T-helper 1 cell treated with Interleukin-12 subunit alpha and Interleukin-12 subunit beta and Interleukin-4 antibody, amounts not matched to agents 30 μg/mL and 1 μg/mL, for 36 hours (primary cell): ENCODE data around the gene TCTN1.
"Not testable (repeated sequence)": the region's sequence is repeated elsewhere in the genome, so short reads cannot be mapped to it uniquely, and the experiment has no call there.

Experiments used
- H3K27ac Mint-ChIP-seq: one replicate; pipeline ENCODE4 v1.8.0; 2021; ENCODE audit warnings: mild to moderate bottlenecking, mixed read lengths
- H3K27me3 Mint-ChIP-seq: one replicate; pipeline ENCODE4 v1.8.0; 2021; ENCODE audit warnings: low read depth, mixed read lengths
- H3K36me3 Mint-ChIP-seq: one replicate; pipeline ENCODE4 v1.8.0; 2021; ENCODE audit warnings: low read depth, mixed read lengths
- H3K4me1 Mint-ChIP-seq: one replicate; pipeline ENCODE4 v1.8.0; 2021; ENCODE audit warnings: low read depth, mixed read lengths
- H3K4me3 Mint-ChIP-seq: one replicate; pipeline ENCODE4 v1.8.0; 2021; ENCODE audit warnings: mild to moderate bottlenecking, moderate library complexity, mixed read lengths
- H3K9me3 Mint-ChIP-seq: one replicate; pipeline ENCODE4 v1.8.0; 2021; ENCODE audit warnings: mixed read lengths

TCTN1 gene

DNA sequence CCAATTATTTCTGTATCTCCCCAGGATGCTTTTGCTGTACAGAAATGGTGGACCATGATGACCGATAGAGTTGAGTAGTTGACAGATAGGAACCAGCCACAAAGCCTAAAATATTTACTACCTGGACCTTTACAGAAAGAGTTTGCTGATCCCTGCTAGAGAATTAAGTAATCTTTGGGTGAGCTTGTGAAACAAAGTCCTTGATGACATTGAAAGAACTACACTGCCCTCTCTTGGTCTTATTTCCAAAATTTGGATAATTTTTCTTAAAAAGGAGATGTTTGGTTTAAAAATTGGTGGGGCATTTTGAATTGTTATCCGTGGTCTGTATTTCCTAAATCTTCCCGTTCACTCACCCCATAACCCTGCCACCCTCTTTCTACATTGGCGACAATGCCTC lies 13.7 kb upstream of the TCTN1 start:
- no peaks in the 10 kb centered on the region for H3K27me3 Mint-ChIP-seq
- H3K9me3 Mint-ChIP-seq = no peaks in the 10 kb centered on the region
- H3K4me1 Mint-ChIP-seq = peaks cover 10% of the 10 kb centered on the region
- no peak overlapping the region for H3K27ac Mint-ChIP-seq
- no peaks in the 10 kb centered on the region for H3K36me3 Mint-ChIP-seq
- H3K4me3 Mint-ChIP-seq = no peak overlapping the region

DNA sequence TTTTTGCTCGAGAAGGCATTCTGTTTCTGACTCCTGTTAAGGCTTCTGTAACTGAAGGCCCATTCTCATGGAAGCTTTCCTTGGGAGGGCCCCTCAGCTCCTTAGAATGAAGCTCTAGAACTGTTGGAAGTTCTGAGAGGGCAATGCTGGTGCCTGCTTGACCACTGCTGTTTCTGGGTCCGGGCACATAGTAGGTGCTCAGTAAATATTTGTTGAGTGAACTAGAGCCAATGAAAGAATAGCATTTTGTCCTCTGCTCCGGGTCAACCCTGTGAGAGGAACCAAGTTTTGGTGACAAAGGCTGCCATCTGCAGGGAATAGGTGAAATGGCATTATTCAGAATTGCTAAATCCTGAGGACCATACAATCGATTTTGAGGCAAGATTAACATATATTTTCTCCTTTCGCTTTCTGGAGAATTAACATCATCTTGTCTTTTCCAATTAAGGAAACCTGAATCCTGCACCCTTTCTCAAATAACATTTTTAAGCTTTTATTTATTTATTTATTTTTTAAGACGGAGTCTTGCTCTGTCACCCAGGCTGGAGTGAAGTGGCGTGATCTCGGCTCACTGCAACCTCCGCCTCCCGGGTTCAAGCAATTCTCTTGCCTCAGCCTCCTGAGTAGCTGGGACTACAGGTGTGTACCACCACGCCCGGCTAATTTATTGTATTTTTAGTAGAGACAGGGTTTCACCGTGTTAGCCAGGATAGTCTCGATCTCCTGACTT lies 11.7 kb upstream of the TCTN1 start:
- H3K4me1 Mint-ChIP-seq = peaks cover 14% of the 10 kb centered on the region
- H3K27ac Mint-ChIP-seq = peak overlapping the region; percentile 45
- H3K9me3 Mint-ChIP-seq, H3K4me3 Mint-ChIP-seq, H3K27me3 Mint-ChIP-seq, H3K36me3 Mint-ChIP-seq: not testable (repeated sequence)

DNA sequence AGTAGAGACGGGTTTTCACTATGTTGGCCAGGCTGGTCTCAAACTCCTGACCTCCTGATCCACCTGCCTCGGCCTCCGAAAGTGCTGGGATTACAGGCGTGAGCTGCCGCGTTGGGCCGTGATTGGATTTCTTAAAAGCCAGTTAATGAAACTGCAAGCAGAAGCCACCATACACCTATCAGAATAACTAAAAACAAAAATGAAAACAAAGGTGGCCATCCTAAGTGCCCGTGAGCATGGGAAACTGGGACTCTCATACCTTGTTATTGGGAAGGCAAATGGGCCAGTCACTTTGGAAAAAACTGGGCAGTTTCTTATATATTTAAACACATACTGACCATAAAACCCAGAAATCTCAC lies 7.7 kb upstream of the TCTN1 start:
- Mint-ChIP-seq H3K4me3 (peak overlapping the region; percentile 82), H3K4me1 (peaks cover 10% of the 10 kb centered on the region), H3K9me3 (no peaks in the 10 kb centered on the region), H3K27me3 (no peaks in the 10 kb centered on the region), H3K36me3 (no peaks in the 10 kb centered on the region), H3K27ac (peak overlapping the region; percentile 73)

DNA sequence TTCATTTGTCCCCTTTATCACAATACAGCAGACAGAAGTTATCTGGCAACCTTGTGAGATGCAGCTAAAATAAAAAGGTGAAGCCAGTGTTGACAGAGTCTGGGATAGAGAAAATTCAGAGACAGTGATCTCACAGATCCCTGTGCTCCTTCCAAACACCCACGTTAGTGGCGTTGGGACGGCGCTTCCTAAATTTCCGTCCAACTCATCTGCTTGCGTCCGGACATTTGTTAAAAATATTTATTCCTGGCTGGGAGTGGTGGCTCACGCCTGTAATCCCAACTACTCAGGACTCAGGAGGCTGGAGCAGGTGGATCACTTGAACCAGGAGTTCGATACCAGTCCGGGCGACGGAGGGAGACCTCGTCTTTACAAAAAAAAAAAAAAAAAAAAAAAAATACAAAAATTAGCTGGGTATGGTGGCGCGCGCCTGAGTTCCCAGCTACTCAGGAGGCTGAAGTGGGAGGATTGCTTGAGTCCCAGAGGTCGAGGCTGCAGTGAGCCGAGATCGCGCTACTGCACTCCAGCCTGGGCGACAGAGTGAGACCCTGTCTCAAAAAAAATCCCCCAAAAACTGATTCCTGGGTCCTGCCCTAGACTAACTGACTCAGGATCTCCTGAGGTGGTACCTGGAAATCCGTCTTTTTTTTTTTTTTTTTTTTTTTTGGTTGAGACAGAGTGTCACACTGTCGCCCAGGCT lies 708 bp upstream of the TCTN1 start:
- H3K4me3 Mint-ChIP-seq = peak overlapping the region; percentile 81
- no peaks in the 10 kb centered on the region for H3K36me3 Mint-ChIP-seq
- H3K27ac Mint-ChIP-seq = peak overlapping the region; percentile 81
- no peaks in the 10 kb centered on the region for H3K9me3 Mint-ChIP-seq
- H3K27me3 Mint-ChIP-seq = no peaks in the 10 kb centered on the region
- H3K4me1 Mint-ChIP-seq = peaks cover 4% of the 10 kb centered on the region

DNA sequence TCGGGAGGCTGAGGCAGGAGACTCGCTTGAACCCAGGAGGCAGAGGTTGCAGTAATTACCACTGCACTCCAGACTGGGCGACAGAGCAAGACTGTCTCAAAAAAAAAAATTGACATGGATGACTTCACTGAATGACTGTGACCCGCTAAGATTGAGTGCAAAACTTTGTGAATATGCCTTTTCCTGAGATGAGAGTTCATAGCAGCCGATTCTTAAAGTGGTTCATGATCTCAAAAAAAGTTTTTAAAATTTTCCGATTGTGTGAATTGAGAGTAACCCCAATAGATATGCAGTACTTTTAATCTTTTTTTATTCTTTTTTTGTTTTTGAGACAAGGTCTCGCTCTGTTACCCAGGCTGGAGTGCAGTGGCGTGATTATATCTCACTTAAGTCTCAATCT lies 1.2 kb downstream of the TCTN1 start:
- Mint-ChIP-seq H3K4me3 (no peak overlapping the region), H3K4me1 (peaks cover 8% of the 10 kb centered on the region), H3K36me3 (no peaks in the 10 kb centered on the region), H3K27me3 (no peaks in the 10 kb centered on the region), H3K9me3 (no peaks in the 10 kb centered on the region), H3K27ac (no peak overlapping the region)

DNA sequence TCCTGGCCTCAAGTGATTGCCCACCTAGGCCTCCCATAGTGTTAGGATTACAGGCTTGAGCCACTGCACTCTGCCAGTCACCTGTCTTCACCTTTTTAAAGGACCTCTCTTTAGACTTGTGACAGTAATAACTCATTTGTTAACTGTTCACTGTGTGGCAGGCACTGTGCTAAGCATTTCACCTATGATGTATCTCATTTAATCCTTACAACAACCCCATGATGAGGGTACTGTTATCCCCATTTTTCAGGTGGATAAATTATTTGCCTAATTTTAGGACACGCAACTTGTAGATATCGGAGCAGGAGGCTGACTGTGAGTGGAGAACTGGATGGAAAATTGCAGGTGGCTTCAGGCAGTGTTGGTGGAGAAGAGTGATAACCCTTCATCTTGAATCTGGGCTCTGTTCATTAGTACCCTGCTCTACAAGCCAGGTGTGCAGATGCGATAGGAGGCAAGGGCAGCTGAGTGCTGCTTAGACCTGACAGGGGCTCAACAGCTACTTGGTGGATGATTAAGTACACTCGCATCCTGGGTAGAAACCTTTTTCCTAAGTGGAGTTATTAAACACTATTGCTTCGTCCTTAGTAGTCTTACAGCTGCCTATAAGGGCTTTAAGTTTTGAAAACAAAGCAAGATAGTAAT lies 2.7 kb downstream of the TCTN1 start:
- Mint-ChIP-seq H3K4me3 (no peak overlapping the region), H3K4me1 (peaks cover 8% of the 10 kb centered on the region), H3K27me3 (no peaks in the 10 kb centered on the region), H3K36me3 (no peaks in the 10 kb centered on the region), H3K27ac (no peak overlapping the region), H3K9me3 (no peaks in the 10 kb centered on the region)

DNA sequence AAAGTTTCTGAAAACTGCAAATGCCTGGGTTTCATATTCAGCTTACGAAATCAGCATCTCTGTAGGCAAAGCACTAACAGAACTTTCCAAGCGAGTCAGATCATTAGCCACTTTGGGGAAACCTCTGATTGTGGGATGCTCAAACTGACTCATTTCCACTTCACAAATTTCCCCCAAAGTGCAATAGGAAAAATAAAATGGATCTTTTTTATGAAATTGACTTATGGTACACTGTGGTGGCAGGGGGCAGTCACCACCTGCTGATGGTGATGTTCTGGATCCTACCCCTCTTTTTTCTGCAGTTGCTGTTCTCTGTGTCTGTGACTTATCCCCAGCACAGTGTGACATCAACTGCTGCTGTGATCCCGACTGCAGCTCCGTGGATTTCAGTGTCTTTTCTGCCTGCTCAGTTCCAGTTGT lies 5.6 kb downstream of the TCTN1 start:
- H3K4me3 Mint-ChIP-seq = no peak overlapping the region
- H3K27me3 Mint-ChIP-seq = no peaks in the 10 kb centered on the region
- no peak overlapping the region for H3K27ac Mint-ChIP-seq
- no peaks in the 10 kb centered on the region for H3K9me3 Mint-ChIP-seq
- H3K36me3 Mint-ChIP-seq = no peaks in the 10 kb centered on the region
- peaks cover 5% of the 10 kb centered on the region for H3K4me1 Mint-ChIP-seq

DNA sequence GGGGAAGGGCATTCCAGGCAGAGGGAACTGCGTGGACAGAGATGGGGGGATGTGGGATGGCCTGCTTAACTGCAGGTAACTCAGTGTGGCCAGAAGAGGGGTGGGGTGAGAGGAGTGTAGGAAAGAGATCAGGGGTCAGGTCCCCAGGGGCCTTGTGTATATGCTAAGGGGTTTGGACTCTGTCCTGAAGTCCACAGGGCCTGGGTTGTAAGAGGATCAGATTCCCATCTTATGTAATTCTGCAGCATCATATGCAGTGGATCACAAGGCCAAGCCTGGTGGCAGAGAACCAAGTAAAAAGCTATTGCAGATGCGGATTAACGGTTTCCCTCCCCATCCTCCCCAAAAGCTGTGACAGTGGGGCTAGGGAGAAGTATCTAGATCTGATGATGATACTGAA lies 8.7 kb downstream of the TCTN1 start:
- H3K9me3 Mint-ChIP-seq = no peaks in the 10 kb centered on the region
- H3K4me1 Mint-ChIP-seq = peaks cover 7% of the 10 kb centered on the region
- no peak overlapping the region for H3K4me3 Mint-ChIP-seq
- no peak overlapping the region for H3K27ac Mint-ChIP-seq
- H3K36me3 Mint-ChIP-seq = no peaks in the 10 kb centered on the region
- no peaks in the 10 kb centered on the region for H3K27me3 Mint-ChIP-seq

DNA sequence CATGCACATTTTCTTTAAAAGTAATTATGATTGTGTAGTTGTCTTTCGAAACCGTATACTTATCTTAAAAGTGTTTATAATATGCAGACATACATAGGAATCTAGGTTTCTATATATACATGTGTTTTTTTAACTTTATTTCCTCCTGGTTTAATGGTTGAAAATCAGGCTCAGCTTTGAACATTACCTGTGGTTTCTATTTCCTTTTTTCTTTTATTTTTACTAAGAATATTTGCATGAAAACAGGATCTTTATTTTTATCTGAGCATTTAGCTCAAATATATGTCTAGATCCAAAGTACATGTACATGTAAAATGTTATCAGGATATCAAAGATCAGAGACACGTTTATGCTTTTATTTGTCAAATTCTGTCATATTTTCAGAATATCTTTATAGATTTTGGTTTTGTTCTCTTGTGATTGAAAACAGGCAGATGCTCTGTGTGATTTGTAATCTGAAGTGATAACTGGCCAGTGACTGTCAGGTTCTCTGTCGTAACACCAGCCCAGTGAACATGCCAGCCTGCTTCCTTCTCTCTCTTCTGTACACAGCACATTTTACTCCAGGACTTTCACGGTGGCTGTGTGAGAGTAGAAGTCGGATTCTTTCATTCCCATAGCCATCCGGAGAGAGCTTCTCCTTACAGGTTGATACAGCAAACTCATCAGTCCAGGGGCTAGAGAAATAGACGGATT lies 13.7 kb downstream of the TCTN1 start:
- H3K27ac Mint-ChIP-seq = no peak overlapping the region
- H3K4me1 Mint-ChIP-seq = peaks cover 3% of the 10 kb centered on the region
- H3K36me3 Mint-ChIP-seq = no peaks in the 10 kb centered on the region
- no peaks in the 10 kb centered on the region for H3K27me3 Mint-ChIP-seq
- no peak overlapping the region for H3K4me3 Mint-ChIP-seq
- H3K9me3 Mint-ChIP-seq = no peaks in the 10 kb centered on the region

DNA sequence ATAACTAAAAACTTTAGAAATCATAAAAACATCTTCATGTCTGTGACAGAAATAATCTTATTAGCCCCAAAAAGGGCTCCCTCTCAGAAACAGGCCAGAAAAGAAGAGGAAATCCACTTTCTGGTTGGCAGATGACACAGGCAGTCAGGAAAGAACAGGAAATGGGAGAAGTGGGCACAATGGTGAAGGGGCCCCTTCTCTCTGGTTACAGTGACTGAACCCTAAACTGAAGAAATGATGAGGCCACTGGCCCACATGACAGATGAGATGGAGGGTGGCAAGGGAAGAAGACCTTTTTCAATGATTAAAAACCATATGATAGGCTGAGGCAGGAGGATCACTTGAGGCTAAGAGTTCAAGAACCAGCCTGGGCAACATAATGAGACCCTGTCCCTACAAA lies 21.1 kb downstream of the TCTN1 start:
- Mint-ChIP-seq H3K4me3 (no peak overlapping the region), H3K36me3 (peaks cover 1% of the 10 kb centered on the region), H3K9me3 (no peaks in the 10 kb centered on the region), H3K27ac (no peak overlapping the region), H3K27me3 (no peaks in the 10 kb centered on the region), H3K4me1 (peaks cover 20% of the 10 kb centered on the region)

DNA sequence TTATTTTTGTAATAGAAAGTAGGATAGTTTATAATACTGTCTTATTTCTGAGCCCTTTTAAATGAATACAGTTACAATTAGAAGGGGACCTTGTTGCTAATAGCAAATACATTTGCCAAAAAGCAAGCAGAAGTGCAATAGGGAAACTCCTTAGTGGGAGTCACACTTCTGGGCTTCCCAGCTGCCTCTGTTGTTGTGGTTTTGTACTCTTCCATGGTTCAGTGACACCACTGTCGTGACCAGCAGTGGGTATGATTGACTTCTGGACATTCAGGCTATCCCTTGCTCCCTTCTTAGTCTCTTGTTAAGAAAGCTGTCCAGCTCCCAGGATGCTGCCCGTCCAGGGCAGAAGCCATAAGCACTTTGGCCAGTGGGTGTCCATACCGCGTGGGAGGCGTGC lies 22.6 kb downstream of the TCTN1 start:
- Mint-ChIP-seq H3K9me3 (no peaks in the 10 kb centered on the region), H3K27me3 (no peaks in the 10 kb centered on the region), H3K36me3 (peaks cover 1% of the 10 kb centered on the region), H3K4me3 (no peak overlapping the region), H3K27ac (no peak overlapping the region), H3K4me1 (peaks cover 20% of the 10 kb centered on the region)

DNA sequence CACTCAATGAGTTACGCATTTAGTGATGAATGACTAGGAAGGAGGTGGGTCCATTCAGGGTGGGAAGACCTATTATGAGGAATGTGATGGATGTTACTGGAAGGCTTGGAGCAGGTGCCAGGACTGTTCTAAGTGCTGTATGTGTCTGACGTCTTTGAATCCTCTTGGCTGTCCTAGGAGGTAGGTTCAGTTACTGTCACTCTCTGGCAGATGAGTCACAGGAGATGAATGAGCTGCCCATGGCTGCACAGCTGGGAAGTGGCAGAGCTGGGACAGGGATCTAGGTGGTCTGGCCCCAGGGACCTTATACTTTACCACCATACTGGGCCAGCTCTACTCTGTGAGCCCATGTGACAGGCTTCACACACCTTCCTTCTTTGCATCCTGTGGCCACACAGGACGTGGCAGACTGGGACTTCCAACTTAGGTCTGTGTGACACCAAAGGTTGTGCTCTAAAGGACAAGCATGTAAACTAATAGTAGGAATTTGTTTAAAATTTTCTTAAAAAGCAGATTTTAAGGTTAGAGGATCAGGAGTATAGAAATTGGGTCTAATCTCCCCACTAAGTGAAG lies 24.0 kb downstream of the TCTN1 start:
- Mint-ChIP-seq H3K9me3 (no peaks in the 10 kb centered on the region), H3K36me3 (peaks cover 1% of the 10 kb centered on the region), H3K4me1 (peaks cover 20% of the 10 kb centered on the region), H3K27me3 (no peaks in the 10 kb centered on the region), H3K4me3 (no peak overlapping the region), H3K27ac (no peak overlapping the region)

DNA sequence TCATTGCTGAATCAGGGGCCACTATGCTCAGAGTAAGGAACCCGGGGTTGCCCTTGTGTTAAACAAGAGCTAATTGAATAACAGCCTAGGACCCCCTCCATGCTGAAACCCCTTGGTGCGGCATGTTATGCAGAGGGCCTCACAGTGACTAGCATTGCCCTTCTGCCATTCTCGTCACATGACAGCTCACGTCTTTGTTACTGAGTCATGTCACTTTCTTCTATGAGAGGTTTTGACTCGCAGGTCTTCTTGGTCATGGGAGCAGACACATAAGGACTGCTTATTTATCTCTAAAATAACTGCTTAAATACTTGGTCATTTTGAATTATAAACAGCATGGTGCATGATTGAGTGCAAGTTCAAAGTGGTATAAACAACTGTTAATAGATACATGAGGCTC lies 24.9 kb downstream of the TCTN1 start:
- H3K27me3 Mint-ChIP-seq = no peaks in the 10 kb centered on the region
- H3K27ac Mint-ChIP-seq = no peak overlapping the region
- peaks cover 16% of the 10 kb centered on the region for H3K4me1 Mint-ChIP-seq
- no peaks in the 10 kb centered on the region for H3K9me3 Mint-ChIP-seq
- H3K4me3 Mint-ChIP-seq = no peak overlapping the region
- H3K36me3 Mint-ChIP-seq = peaks cover 1% of the 10 kb centered on the region

DNA sequence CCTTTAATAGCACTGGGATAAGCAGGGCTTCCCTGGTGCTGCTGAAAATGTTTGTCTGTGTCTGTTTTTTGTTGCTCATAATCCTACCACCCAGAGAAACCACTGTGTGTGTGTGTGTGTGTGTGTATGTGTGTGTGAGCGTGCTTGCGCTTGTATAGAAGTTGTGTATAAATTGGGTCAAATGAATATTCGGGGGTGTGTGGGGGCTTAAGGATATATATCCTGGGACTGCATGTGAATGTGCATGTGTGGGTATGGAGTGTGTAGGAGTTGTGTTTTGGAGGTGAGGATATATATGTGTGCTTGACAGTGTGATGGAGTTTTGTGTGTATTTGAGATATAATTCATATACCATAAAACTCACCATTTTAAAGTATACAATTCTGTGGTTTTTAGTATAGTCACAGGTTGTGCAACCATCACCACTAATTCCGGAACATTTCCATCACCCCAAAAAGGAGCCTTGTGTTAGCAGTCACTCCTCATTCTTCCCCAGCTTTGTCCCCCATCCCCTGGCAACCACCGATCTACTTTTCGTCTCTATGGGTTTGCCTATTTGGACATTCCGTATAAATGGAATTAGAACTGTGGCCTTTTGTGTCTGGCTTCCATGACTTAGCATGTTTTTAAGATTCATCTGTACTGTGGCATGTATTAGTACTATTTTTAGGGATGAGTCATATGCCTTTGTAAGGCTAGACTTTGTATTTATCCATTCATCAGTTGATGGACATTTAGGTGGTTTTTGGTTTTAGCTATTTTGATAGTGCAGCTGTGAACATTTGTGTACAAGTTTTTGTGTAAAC lies 25.6 kb downstream of the TCTN1 start:
- no peaks in the 10 kb centered on the region for H3K9me3 Mint-ChIP-seq
- H3K4me1 Mint-ChIP-seq = peaks cover 17% of the 10 kb centered on the region
- peaks cover 1% of the 10 kb centered on the region for H3K36me3 Mint-ChIP-seq
- no peaks in the 10 kb centered on the region for H3K27me3 Mint-ChIP-seq
- H3K4me3 Mint-ChIP-seq = no peak overlapping the region
- no peak overlapping the region for H3K27ac Mint-ChIP-seq
